ENCODE results near the gene REV1. TPM values are rescaled to one million over a fixed set of nuclear protein-coding genes. Genes with fewer than 3 reads are reported as not detected.

Gene REV1
- total and polyA plus RNA-seq, 8 donors: 43.7 to 77.9 (median 65.5) TPM

- Histone ChIP-seq H3K27ac (no peak overlapping the region), H3K36me3 (peaks cover 0 to 100% of the 10 kb centered on the region in 2 donors), H3K9me3 (no peaks in the 10 kb centered on the region), H3K4me3 (no peak overlapping the region), H3K27me3 (no peaks in the 10 kb centered on the region), H3K4me1 (no peaks in the 10 kb centered on the region)
- intact Hi-C loops (cut with DNase I): no loop called here
- ATAC-seq (no peak), DNase-seq (no peak)
- no peak for TF ChIP-seq CTCF (IDR thresholded peaks at IDR 0.05)
These were observed 94.2 kb downstream of the REV1 start for GRCh38 chr2:99395589-99396130.

- no peak for ATAC-seq
- H3K4me1 ChIP-seq: no peaks in the 10 kb centered on the region
- H3K36me3 ChIP-seq: peaks cover 0 to 65% of the 10 kb centered on the region in 2 donors
- DNase-seq: no peak
- H3K27ac ChIP-seq: no peak overlapping the region
- H3K4me3 ChIP-seq: no peak overlapping the region
- intact Hi-C loops (cut with DNase I): no loop called here
- no peaks in the 10 kb centered on the region for H3K27me3 ChIP-seq
- no peak for TF ChIP-seq CTCF (IDR thresholded peaks at IDR 0.05)
- no peaks in the 10 kb centered on the region for H3K9me3 ChIP-seq
These were observed 99.9 kb downstream of the REV1 start for GRCh38 chr2:99389946-99390345.

- TF ChIP-seq CTCF (IDR thresholded peaks at IDR 0.05): no peak
- H3K27me3 ChIP-seq: no peaks in the 10 kb centered on the region
- H3K27ac ChIP-seq: no peak overlapping the region
- H3K4me1 ChIP-seq: no peaks in the 10 kb centered on the region
- intact Hi-C loops (cut with DNase I): no loop called here
- no peak overlapping the region for H3K4me3 ChIP-seq
- no peaks in the 10 kb centered on the region for H3K9me3 ChIP-seq
- DNase-seq (no peak), ATAC-seq (no peak)
- H3K36me3 ChIP-seq: peaks cover 0 to 65% of the 10 kb centered on the region in 2 donors
These were observed 100.4 kb downstream of the REV1 start for GRCh38 chr2:99389371-99389770.

- no peak for ATAC-seq
- intact Hi-C loops (cut with DNase I): no loop called here
- H3K9me3 ChIP-seq: no peaks in the 10 kb centered on the region
- H3K27ac ChIP-seq: no peak overlapping the region
- TF ChIP-seq CTCF (IDR thresholded peaks at IDR 0.05): no peak
- H3K4me3 ChIP-seq: no peak overlapping the region
- peaks cover 0 to 65% of the 10 kb centered on the region in 2 donors for H3K36me3 ChIP-seq
- no peak for DNase-seq
- no peaks in the 10 kb centered on the region for H3K27me3 ChIP-seq
- no peaks in the 10 kb centered on the region for H3K4me1 ChIP-seq
These were observed 100.9 kb downstream of the REV1 start for GRCh38 chr2:99388892-99389291.

GRCh38 chr2:99386011-99386410, 103.8 kb downstream of the REV1 start:
- H3K4me1 ChIP-seq: no peaks in the 10 kb centered on the region
- H3K4me3 ChIP-seq: no peak overlapping the region
- H3K27ac ChIP-seq: no peak overlapping the region
- no peaks in the 10 kb centered on the region for H3K9me3 ChIP-seq
- DNase-seq (no peak), ATAC-seq (no peak)
- H3K36me3 ChIP-seq: peaks cover 0 to 61% of the 10 kb centered on the region in 2 donors
- no peak for TF ChIP-seq CTCF (IDR thresholded peaks at IDR 0.05)
- no peaks in the 10 kb centered on the region for H3K27me3 ChIP-seq
- intact Hi-C loops (cut with DNase I): no loop called here

All from left lung (tissue), 10 donors.